Mesodermal cell (in vitro differentiated cells): Measurements from ENCODE around the gene KPNA5.

Experiments used
- H3K27ac ChIP-seq: 2 replicates; pipeline ENCODE4 v1.7.0; 2013; ENCODE audit warnings: mild to moderate bottlenecking, low read depth, low read length, moderate library complexity; ENCODE audit not compliant: severe bottlenecking
- H3K36me3 ChIP-seq: 2 replicates; pipeline ENCODE4 v1.7.1; 2013; ENCODE audit warnings: mild to moderate bottlenecking, low read length, moderate library complexity; ENCODE audit not compliant: control insufficient read depth, insufficient read depth
- H3K4me1 ChIP-seq: one replicate; pipeline ENCODE4 v1.7.1; 2013; ENCODE audit warnings: mild to moderate bottlenecking, low read length; ENCODE audit not compliant: insufficient read depth, control insufficient read depth, poor library complexity, severe bottlenecking
- H3K4me3 ChIP-seq: 2 replicates; pipeline ENCODE4 v1.7.0; 2013; ENCODE audit warnings: low read length, control low read depth, mild to moderate bottlenecking; ENCODE audit not compliant: insufficient read depth, poor library complexity, severe bottlenecking; ENCODE audit errors: extremely low read depth
- H3K9me3 ChIP-seq: 2 replicates; pipeline ENCODE4 v1.7.1; 2013; ENCODE audit warnings: mild to moderate bottlenecking, low read length, moderate library complexity; ENCODE audit not compliant: control insufficient read depth
- WGBS, 2 experiments: methylation state at CpG; one replicate each; pipeline ENCODE4 v1.1.5; 2013; ENCODE audit warnings: missing lambda C conversion rate in 2 of 2; ENCODE audit not compliant: insufficient coverage in 2 of 2; 5-methylcytosine and 5-hydroxymethylcytosine counted together

The KPNA5 gene

DNA sequence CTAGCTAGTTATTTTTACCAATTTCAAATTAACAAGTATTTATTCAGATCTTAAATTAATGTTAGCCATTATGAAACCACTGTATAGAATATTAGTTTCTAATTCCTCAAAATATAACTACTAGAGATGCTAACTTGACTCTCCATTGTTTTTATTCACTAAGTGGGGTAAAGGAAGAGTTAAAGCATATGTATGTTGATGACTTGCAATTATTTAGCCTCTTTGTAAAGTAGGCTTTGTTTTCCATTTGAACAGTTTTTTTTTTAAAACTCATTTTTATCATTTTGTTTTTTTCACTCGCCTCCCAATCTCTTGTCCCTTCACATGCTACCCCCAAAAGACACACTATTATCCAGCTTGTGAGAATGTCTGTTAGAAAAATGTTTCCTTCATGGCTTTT, 81.2 kb downstream of the KPNA5 start:
- Histone ChIP-seq H3K36me3 (no peaks in the 10 kb centered on the region), H3K9me3 (no peaks in the 10 kb centered on the region), H3K4me1 (peaks cover 3% of the 10 kb centered on the region), H3K4me3 (no peak overlapping the region), H3K27ac (no peak overlapping the region)
- no CpG with 5 or more reads among the region's 1 CpG for WGBS, 2 experiments

GRCh38 chr6:116763048-116763447, 82.0 kb downstream of the KPNA5 start:
- no peak overlapping the region for H3K4me3 ChIP-seq
- H3K36me3 ChIP-seq, result no peaks in the 10 kb centered on the region
- peaks cover 3% of the 10 kb centered on the region for H3K4me1 ChIP-seq
- no peak overlapping the region for H3K27ac ChIP-seq
- H3K9me3 ChIP-seq, result no peaks in the 10 kb centered on the region

DNA sequence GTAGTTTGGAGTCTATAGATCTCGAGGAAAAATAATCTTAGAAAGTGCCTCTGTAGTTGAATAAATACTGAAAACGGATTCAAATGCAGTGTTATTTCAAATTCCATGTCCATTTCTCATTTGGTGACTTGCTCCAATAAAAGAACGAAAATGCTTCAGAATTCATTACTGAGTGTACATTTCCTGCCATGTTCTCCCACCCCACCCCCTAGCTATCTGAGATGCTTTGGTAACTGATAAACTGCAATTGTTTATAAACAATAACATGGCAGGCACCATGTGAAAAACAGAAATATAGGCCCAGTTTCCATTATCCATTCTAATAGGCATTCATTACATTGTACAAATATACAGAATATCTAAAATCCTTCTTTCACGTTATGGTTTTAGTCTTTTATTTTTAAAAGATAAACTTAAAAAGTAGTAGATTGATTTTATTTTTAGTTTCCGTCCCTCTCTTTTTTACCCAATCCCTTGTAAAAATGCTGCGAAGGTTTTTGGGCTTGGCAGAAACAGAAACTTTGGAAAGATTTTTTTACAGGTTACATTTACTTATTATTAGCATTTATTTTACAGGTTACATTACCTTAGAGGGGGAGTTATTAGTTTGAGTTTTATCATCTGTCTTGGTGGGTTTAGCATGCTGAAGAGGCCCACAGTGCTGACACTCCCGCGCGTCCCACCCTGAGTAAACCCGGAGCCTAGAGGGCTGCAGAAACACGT, 83.1 kb downstream of the KPNA5 start:
- peak overlapping the region; percentile 47 for H3K4me3 ChIP-seq
- no peak overlapping the region for H3K27ac ChIP-seq
- H3K36me3 ChIP-seq, result no peaks in the 10 kb centered on the region
- H3K4me1 ChIP-seq, result peaks cover 3% of the 10 kb centered on the region
- no peaks in the 10 kb centered on the region for H3K9me3 ChIP-seq
- WGBS, 2 experiments, result 68 to 83% methylated on average over 4 to 7 of the region's 11 CpGs

- peaks cover 3% of the 10 kb centered on the region for H3K4me1 ChIP-seq
- no peak overlapping the region for H3K27ac ChIP-seq
- no peaks in the 10 kb centered on the region for H3K9me3 ChIP-seq
- H3K36me3 ChIP-seq, result no peaks in the 10 kb centered on the region
- 25 to 29% methylated on average over 6 to 11 of the region's 19 CpGs for WGBS, 2 experiments
- peak overlapping the region; percentile 47 for H3K4me3 ChIP-seq
Observed at GRCh38 chr6:116764629-116764960, 83.6 kb downstream of the KPNA5 start.

DNA sequence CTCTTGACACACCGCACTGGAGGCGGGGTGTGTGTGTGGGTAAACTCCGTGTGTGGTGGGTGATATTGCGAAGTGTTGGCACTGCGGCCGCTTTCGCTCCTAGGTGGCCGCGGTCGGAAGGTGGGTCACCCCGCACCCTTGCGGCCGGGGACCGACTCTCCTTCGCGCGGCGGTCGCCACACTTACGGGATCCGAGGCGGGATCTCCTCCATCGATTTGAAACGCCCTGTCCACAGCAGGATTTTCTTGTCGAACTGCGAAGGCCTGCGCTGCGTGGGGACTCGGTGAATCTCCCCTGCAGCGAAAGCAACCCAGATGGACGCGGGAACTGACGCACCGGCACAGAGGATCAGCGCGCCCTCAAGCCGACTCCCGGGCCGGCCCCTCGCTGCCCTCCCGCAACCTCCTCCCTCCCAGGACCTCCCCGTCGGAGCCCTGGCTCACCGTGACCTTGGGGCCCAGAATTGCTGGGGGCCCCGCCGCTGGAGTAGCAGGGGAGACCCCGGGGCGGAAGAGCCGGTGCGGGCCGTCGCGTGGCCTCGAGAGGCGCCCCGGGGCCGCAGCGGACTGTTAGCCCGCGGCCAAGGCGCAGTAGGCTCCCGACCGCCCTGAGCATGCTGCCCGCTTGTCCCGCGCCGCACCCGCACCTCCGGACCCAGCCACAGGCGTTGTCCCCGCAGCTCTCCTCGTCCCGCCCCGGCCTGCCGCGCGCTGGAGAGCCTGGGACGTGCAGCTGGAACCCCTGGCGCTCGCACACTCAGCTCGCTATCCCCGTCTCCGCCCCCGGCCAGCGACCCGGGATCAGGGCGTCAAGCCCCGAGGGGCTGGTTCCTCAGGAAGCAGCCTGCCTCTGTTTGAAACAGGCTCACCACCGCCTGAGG, 84.2 kb downstream of the KPNA5 start, which contains the start of gene FAM162B:
Gene FAM162B, minus strand, starts transcription at position 759 of the 881 bp plus-strand sequence. Its CDS starts 143 bp downstream, at position 616.
- H3K27ac ChIP-seq, result no peak within 1 kb of the TSS
- no peaks in the 10 kb centered on the region for H3K9me3 ChIP-seq
- peaks cover 3% of the 10 kb centered on the region for H3K4me1 ChIP-seq
- H3K36me3 ChIP-seq, result no peaks in the 10 kb centered on the region
- 1 to 2% methylated on average over 74 to 78 of the region's 89 CpGs for WGBS, 2 experiments
- H3K4me3 ChIP-seq, result peak within 1 kb of the TSS; percentile 47

GRCh38 chr6:116766506-116767176, 85.6 kb downstream of the KPNA5 start:
- no peaks in the 10 kb centered on the region for H3K9me3 ChIP-seq
- no peaks in the 10 kb centered on the region for H3K36me3 ChIP-seq
- 81 to 100% methylated on average over 1 to 4 of the region's 5 CpGs for WGBS, 2 experiments
- H3K27ac ChIP-seq, result no peak overlapping the region
- H3K4me1 ChIP-seq, result peaks cover 3% of the 10 kb centered on the region
- H3K4me3 ChIP-seq, result no peak overlapping the region

GRCh38 chr6:116767715-116768114, 86.7 kb downstream of the KPNA5 start:
- WGBS, 2 experiments, result no CpG with 5 or more reads among the region's 2 CpGs
- H3K36me3 ChIP-seq, result no peaks in the 10 kb centered on the region

GRCh38 chr6:116772450-116772849, 91.4 kb downstream of the KPNA5 start:
- 80 to 93% methylated on average over 1 of the region's 1 CpG for WGBS, 2 experiments
- Histone ChIP-seq H3K9me3 (no peaks in the 10 kb centered on the region), H3K27ac (no peak overlapping the region), H3K36me3 (no peaks in the 10 kb centered on the region), H3K4me3 (no peak overlapping the region), H3K4me1 (no peaks in the 10 kb centered on the region)

More at GRCh38 chr6:116767715-116768114, 86.7 kb downstream of the KPNA5 start:
- H3K4me3 ChIP-seq, result no peak overlapping the region
- no peaks in the 10 kb centered on the region for H3K9me3 ChIP-seq
- H3K27ac ChIP-seq, result no peak overlapping the region
- H3K4me1 ChIP-seq, result peaks cover 3% of the 10 kb centered on the region

DNA sequence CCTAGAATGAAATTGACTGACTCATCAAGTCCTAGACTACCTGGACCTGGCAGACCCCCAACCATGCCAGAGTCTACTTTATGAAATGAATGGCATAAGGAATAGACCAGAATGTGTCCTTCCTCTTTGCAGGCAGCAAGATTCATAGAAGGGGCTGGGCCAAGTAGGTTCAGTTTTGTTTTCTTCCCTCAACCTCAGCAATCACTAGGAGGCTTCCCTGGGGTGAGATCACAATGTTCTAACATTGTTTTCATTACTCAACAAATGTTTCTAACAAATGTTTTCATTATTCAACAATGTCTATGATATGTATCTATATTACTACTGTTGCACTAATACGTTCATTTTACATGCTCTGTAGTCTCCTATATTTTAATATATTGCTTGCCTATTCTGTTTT, 92.9 kb downstream of the KPNA5 start:
- Histone ChIP-seq H3K9me3 (no peaks in the 10 kb centered on the region), H3K36me3 (no peaks in the 10 kb centered on the region), H3K4me3 (no peak overlapping the region), H3K4me1 (no peaks in the 10 kb centered on the region), H3K27ac (no peak overlapping the region)
- no CpG with 5 or more reads among the region's 1 CpG for WGBS, 2 experiments

- no peaks in the 10 kb centered on the region for H3K4me1 ChIP-seq
- no peaks in the 10 kb centered on the region for H3K36me3 ChIP-seq
- no peak overlapping the region for H3K4me3 ChIP-seq
- WGBS, 2 experiments, result 65% methylated on average over 11 of the region's 13 CpGs; no CpG with 5 or more reads in 1 of the 2 experiments
- no peaks in the 10 kb centered on the region for H3K9me3 ChIP-seq
- H3K27ac ChIP-seq, result no peak overlapping the region
Observed at GRCh38 chr6:116779573-116780164, 98.7 kb downstream of the KPNA5 start.
